ENCODE data around the gene MED27. TPM values are rescaled to one million over a fixed set of nuclear protein-coding genes. Genes with fewer than 3 reads are reported as not detected.

MED27 gene
- total and polyA plus RNA-seq, 10 of the 15 experiments (the other 5 are each of a cell fraction or from before 2014, with no cell fraction given): 20.3 to 50.3 (median 35.5) TPM

DNA sequence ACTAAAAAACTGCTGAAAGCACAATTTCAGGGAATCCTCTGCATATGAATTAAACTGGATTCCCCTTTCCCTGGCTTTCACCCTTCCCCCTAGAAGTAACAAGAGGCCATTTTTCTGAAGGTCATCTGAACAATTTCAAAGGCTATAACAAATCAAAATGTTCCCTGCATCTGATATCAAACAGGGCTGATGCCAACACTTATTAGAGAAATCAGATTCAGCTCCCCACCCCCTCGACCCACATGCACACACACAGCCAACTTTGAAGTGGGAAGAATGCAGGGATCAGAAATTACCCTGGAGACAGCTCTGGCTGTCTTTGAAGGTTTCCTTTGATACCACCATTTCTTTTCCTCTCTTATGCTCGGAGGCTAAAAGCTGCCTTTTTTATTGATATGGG, 190.7 kb downstream of the MED27 start (continued):
- TF ChIP-seq, protein P1, sequence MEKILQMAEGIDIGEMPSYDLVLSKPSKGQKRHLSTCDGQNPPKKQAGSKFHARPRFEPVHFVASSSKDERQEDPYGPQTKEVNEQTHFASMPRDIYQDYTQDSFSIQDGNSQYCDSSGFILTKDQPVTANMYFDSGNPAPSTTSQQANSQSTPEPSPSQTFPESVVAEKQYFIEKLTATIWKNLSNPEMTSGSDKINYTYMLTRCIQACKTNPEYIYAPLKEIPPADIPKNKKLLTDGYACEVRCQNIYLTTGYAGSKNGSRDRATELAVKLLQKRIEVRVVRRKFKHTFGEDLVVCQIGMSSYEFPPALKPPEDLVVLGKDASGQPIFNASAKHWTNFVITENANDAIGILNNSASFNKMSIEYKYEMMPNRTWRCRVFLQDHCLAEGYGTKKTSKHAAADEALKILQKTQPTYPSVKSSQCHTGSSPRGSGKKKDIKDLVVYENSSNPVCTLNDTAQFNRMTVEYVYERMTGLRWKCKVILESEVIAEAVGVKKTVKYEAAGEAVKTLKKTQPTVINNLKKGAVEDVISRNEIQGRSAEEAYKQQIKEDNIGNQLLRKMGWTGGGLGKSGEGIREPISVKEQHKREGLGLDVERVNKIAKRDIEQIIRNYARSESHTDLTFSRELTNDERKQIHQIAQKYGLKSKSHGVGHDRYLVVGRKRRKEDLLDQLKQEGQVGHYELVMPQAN (conservative IDR thresholded peaks at IDR 0.05): no peak
- TF ChIP-seq NR2F1 (conservative IDR thresholded peaks at IDR 0.05) (no peak), CREB1 (IDR thresholded peaks at IDR 0.05; ENCODE audit: low read depth) (no peak), HDAC2 (IDR thresholded peaks at IDR 0.05) (no peak), CBX3 (IDR thresholded peaks at IDR 0.05; ENCODE audit: borderline replicate concordance, low read depth) (no peak), ZBED1 (IDR thresholded peaks at IDR 0.05; ENCODE audit: borderline replicate concordance) (no peak), ASH2L (IDR thresholded peaks at IDR 0.05; ENCODE audit: borderline replicate concordance, low read depth) (no peak), HCFC1 (IDR thresholded peaks at IDR 0.05; ENCODE audit: low read length) (no peak), NR2C2 (IDR thresholded peaks at IDR 0.05; ENCODE audit: borderline replicate concordance, control insufficient read depth, insufficient read length, low read depth) (no peak), RBBP5 (conservative IDR thresholded peaks at IDR 0.05) (no peak), ZSCAN29 (IDR thresholded peaks at IDR 0.05) (no peak), BRCA1 (IDR thresholded peaks at IDR 0.05; ENCODE audit: low read depth, low read length) (no peak)
- TF ChIP-seq, protein P2, sequence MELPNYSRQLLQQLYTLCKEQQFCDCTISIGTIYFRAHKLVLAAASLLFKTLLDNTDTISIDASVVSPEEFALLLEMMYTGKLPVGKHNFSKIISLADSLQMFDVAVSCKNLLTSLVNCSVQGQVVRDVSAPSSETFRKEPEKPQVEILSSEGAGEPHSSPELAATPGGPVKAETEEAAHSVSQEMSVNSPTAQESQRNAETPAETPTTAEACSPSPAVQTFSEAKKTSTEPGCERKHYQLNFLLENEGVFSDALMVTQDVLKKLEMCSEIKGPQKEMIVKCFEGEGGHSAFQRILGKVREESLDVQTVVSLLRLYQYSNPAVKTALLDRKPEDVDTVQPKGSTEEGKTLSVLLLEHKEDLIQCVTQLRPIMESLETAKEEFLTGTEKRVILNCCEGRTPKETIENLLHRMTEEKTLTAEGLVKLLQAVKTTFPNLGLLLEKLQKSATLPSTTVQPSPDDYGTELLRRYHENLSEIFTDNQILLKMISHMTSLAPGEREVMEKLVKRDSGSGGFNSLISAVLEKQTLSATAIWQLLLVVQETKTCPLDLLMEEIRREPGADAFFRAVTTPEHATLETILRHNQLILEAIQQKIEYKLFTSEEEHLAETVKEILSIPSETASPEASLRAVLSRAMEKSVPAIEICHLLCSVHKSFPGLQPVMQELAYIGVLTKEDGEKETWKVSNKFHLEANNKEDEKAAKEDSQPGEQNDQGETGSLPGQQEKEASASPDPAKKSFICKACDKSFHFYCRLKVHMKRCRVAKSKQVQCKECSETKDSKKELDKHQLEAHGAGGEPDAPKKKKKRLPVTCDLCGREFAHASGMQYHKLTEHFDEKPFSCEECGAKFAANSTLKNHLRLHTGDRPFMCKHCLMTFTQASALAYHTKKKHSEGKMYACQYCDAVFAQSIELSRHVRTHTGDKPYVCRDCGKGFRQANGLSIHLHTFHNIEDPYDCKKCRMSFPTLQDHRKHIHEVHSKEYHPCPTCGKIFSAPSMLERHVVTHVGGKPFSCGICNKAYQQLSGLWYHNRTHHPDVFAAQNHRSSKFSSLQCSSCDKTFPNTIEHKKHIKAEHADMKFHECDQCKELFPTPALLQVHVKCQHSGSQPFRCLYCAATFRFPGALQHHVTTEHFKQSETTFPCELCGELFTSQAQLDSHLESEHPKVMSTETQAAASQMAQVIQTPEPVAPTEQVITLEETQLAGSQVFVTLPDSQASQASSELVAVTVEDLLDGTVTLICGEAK (IDR thresholded peaks at IDR 0.05; ENCODE audit: borderline replicate concordance): no peak
- TF ChIP-seq, protein P3, sequence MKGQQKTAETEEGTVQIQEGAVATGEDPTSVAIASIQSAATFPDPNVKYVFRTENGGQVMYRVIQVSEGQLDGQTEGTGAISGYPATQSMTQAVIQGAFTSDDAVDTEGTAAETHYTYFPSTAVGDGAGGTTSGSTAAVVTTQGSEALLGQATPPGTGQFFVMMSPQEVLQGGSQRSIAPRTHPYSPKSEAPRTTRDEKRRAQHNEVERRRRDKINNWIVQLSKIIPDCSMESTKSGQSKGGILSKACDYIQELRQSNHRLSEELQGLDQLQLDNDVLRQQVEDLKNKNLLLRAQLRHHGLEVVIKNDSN (IDR thresholded peaks at IDR 0.05; ENCODE audit: borderline replicate concordance, extremely low read length, insufficient read depth, low read depth, low read length): no peak
